GM23338 (cell line): ENCODE data around the gene POC1B. TPM values are rescaled to one million over a fixed set of nuclear protein-coding genes. Genes with fewer than 3 reads are reported as not detected.

Experiments used
- ATAC-seq: fragments of 200-7000 bp; cut with Tn5 transposase; 3 replicates; pipeline ENCODE4 v1.9.1; 2020
- DNase-seq: peaks from one replicate; pipeline ENCODE4 v3.0.0-alpha.2; 2015; ENCODE audit warnings: low spot score
- H2AFZ ChIP-seq: fragments of 200-600 bp; sonication (generic); 2 replicates; pipeline ENCODE4 v1.8.0; 2016; ENCODE audit warnings: antibody characterized with exemption, mild to moderate bottlenecking, moderate library complexity
- H3F3A ChIP-seq: fragments of 200-600 bp; sonication (generic); replicated peaks from 2 replicates; pipeline ENCODE4 v1.8.0; 2017; ENCODE audit warnings: antibody characterized with exemption, mixed run types, low read depth
- H3K27ac ChIP-seq: fragments of 200-600 bp; sonication (generic); 2 replicates; pipeline ENCODE4 v1.6.1; 2016; ENCODE audit warnings: low read depth
- H3K27me3 ChIP-seq: fragments of 200-600 bp; sonication (generic); 2 replicates; pipeline ENCODE4 v1.8.0; 2016; ENCODE audit warnings: mild to moderate bottlenecking, mixed run types, moderate library complexity; ENCODE audit not compliant: insufficient read depth
- H3K36me3 ChIP-seq: fragments of 200-600 bp; sonication (generic); 2 replicates; pipeline ENCODE4 v1.8.0; 2016; ENCODE audit warnings: mild to moderate bottlenecking; ENCODE audit not compliant: insufficient read depth
- H3K4me1 ChIP-seq: fragments of 200-600 bp; sonication (generic); 2 replicates; pipeline ENCODE4 v1.8.0; 2016; ENCODE audit warnings: mild to moderate bottlenecking, moderate library complexity; ENCODE audit not compliant: insufficient read depth
- H3K4me2 ChIP-seq: fragments of 200-600 bp; sonication (generic); 2 replicates; pipeline ENCODE4 v1.7.1; 2017; ENCODE audit warnings: mixed run types
- H3K4me3 ChIP-seq: fragments of 200-600 bp; sonication (generic); 2 replicates; pipeline ENCODE4 v1.6.1; 2016; ENCODE audit warnings: mixed run types
- H3K79me2 ChIP-seq: fragments of 200-600 bp; sonication (generic); replicated peaks from 2 replicates; pipeline ENCODE4 v1.8.0; 2017; ENCODE audit warnings: mild to moderate bottlenecking; ENCODE audit not compliant: insufficient read depth
- H3K9me2 ChIP-seq: fragments of 200-600 bp; sonication (generic); 2 replicates; pipeline ENCODE4 v1.8.0; 2017; ENCODE audit not compliant: insufficient read depth
- H4K20me1 ChIP-seq: fragments of 200-600 bp; sonication (generic); replicated peaks from 2 replicates; pipeline ENCODE4 v1.8.0; 2017; ENCODE audit warnings: mild to moderate bottlenecking; ENCODE audit not compliant: insufficient read depth
- H3K27ac Mint-ChIP-seq: 2 replicates; pipeline ENCODE4 v1.8.0; 2020; ENCODE audit warnings: inconsistent platforms, mild to moderate bottlenecking, moderate library complexity, mixed read lengths
- H3K27me3 Mint-ChIP-seq: 3 replicates; pipeline ENCODE4 v1.8.0; 2022; ENCODE audit warnings: low read depth, mild to moderate bottlenecking, moderate library complexity, mixed read lengths, inconsistent platforms; ENCODE audit not compliant: insufficient read depth, poor library complexity
- H3K36me3 Mint-ChIP-seq: 3 replicates; pipeline ENCODE4 v1.8.0; 2021; ENCODE audit warnings: low read depth, mild to moderate bottlenecking, inconsistent platforms, moderate library complexity, mixed read lengths
- H3K4me1 Mint-ChIP-seq: 3 replicates; pipeline ENCODE4 v1.8.0; 2020; ENCODE audit warnings: mild to moderate bottlenecking, inconsistent platforms, mixed read lengths
- H3K4me3 Mint-ChIP-seq: 3 replicates; pipeline ENCODE4 v1.8.0; 2021; ENCODE audit warnings: moderate library complexity, mild to moderate bottlenecking, inconsistent platforms, mixed read lengths
- H3K9me3 Mint-ChIP-seq: 3 replicates; pipeline ENCODE4 v1.8.0; 2020; ENCODE audit warnings: moderate library complexity, mild to moderate bottlenecking, inconsistent platforms, mixed read lengths
- CREB1 ChIP-seq: fragments of 250-450 bp; sonication (Bioruptor Pico); IDR thresholded peaks from 2 replicates; pipeline ENCODE4 v1.5.0; 2020; ENCODE audit warnings: low read depth, mild to moderate bottlenecking, moderate library complexity
- CTCF ChIP-seq, 2 experiments: fragments of 200-600 bp in 1 of 2; sonication (generic) in 1 of 2; conservative IDR thresholded peaks; 2 replicates each; pipeline versions ENCODE4 v1.5.1 to v1.6.1; 2016 to 2017; ENCODE audit warnings: antibody characterized with exemption in 2 of 2, low read depth in 2 of 2, mild to moderate bottlenecking in 2 of 2, moderate library complexity in 1 of 2
- ETS1 ChIP-seq: IDR thresholded peaks from 2 replicates; pipeline ENCODE4 v1.6.1; 2016; ENCODE audit warnings: antibody characterized with exemption
- EZH2 ChIP-seq: fragments of 200-600 bp; sonication (generic); IDR thresholded peaks from one replicate; pipeline ENCODE4 v1.8.0; 2017; ENCODE audit warnings: antibody characterized with exemption, mild to moderate bottlenecking, low read depth; ENCODE audit not compliant: unreplicated experiment
- EZH2phosphoT487 ChIP-seq: fragments of 200-600 bp; sonication (generic); IDR thresholded peaks from one replicate; pipeline ENCODE4 v1.8.1; 2018; ENCODE audit warnings: antibody characterized with exemption; ENCODE audit not compliant: unreplicated experiment
- JUNB ChIP-seq: IDR thresholded peaks from one replicate; pipeline ENCODE4 v1.6.1; 2016; ENCODE audit warnings: antibody characterized with exemption; ENCODE audit not compliant: unreplicated experiment
- NANOG ChIP-seq: IDR thresholded peaks from 2 replicates; pipeline ENCODE4 v1.6.1; 2016; ENCODE audit warnings: antibody characterized with exemption, borderline replicate concordance
- POLR2AphosphoS5 ChIP-seq: IDR thresholded peaks from 2 replicates; pipeline ENCODE4 v1.6.1; 2016; ENCODE audit warnings: antibody characterized with exemption, low read depth
- STAT1 ChIP-seq: IDR thresholded peaks from one replicate; pipeline ENCODE4 v1.6.1; 2016; ENCODE audit warnings: antibody characterized with exemption; ENCODE audit not compliant: unreplicated experiment
- ZNF114 ChIP-seq: fragments of 250-450 bp; sonication (Bioruptor Pico); IDR thresholded peaks from 2 replicates; pipeline ENCODE4 v1.5.0; 2020; ENCODE audit warnings: mild to moderate bottlenecking, moderate library complexity
- ZNF331 ChIP-seq: fragments of 250-450 bp; sonication (Bioruptor Pico); IDR thresholded peaks from 2 replicates; pipeline ENCODE4 v1.5.0; 2020; ENCODE audit warnings: low read depth, mild to moderate bottlenecking, moderate library complexity
- polyA plus RNA-seq: library from polyadenylated mRNA; unstranded; fragments of >200 nt; fragmentation: Nextera tagmentation; extraction: Ambion mirVana; gene quantifications from 2 replicates; pipeline ENCODE4 v1.2.1, GENCODE V29; 2016
- total RNA-seq: library from RNA; depleted of rRNA; stranded (reverse); fragments of >200 nt; shearing (Covaris generic); gene quantifications from 2 replicates; pipeline ENCODE4 v1.2.3, GENCODE V29; 2014
- TF ChIP-seq, protein P1 (sequence below): IDR thresholded peaks from one replicate; pipeline ENCODE4 v1.6.1; 2018; ENCODE audit warnings: antibody characterized with exemption; ENCODE audit not compliant: unreplicated experiment
- TF ChIP-seq, protein P2 (sequence below): fragments of 250-450 bp; sonication (Bioruptor Pico); IDR thresholded peaks from 2 replicates; pipeline ENCODE4 v1.5.0; 2020; ENCODE audit warnings: mild to moderate bottlenecking, moderate library complexity

Gene POC1B
- total and polyA plus RNA-seq, 2 experiments from 2014 or later: 11.8 to 17.5 TPM

DNA sequence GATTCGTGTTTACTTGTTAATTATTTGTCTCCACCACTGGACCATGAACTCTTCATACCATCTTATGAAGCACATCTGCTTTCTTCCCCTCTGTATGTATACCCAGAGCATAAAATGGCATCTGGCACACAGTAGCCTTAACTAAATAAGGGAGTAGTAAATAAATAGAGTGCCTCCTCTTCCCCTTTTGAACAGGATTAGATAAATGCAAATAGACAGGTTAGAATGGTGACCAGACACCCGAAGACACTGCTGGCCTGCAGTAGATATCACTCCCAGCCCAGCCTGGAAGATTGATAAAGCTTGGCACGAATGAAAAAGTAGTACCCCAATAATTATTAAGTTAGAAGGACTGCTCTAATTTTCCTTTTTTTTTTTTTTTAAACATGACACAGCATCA is 8.1 kb downstream of the POC1B start:
- no peaks in the 10 kb centered on the region for H3K27me3 Mint-ChIP-seq
- H3K27ac ChIP-seq: no peak overlapping the region
- peaks cover 17% of the 10 kb centered on the region for H3K79me2 ChIP-seq
- no peaks in the 10 kb centered on the region for H4K20me1 ChIP-seq
- no peak overlapping the region for H3K4me2 ChIP-seq
- DNase-seq: no peak
- no peak overlapping the region for H3K27ac Mint-ChIP-seq
- no peaks in the 10 kb centered on the region for H3K9me3 Mint-ChIP-seq
- no peak for ATAC-seq
- H3K36me3 Mint-ChIP-seq: peaks cover 2% of the 10 kb centered on the region; the same call in 2 of the 3 replicates
- peaks cover 20% of the 10 kb centered on the region for H3K9me2 ChIP-seq
- H3K27me3 ChIP-seq: no peaks in the 10 kb centered on the region
- peaks cover 6% of the 10 kb centered on the region for H3K4me1 Mint-ChIP-seq
- H3K4me3 ChIP-seq: no peak overlapping the region
- H3K36me3 ChIP-seq: no peaks in the 10 kb centered on the region
- no peak overlapping the region for H3K4me3 Mint-ChIP-seq
- peaks cover 17% of the 10 kb centered on the region for H3K4me1 ChIP-seq
- TF ChIP-seq POLR2AphosphoS5 (no peak), ETS1 (no peak), ZNF331 (CRISPR knock-in tag) (no peak), EZH2 (no peak), CTCF (conservative IDR thresholded peaks at IDR 0.05; ENCODE audit: low read depth in 2 of 2) (no peak), ZNF114 (CRISPR knock-in tag) (no peak), CREB1 (CRISPR knock-in tag) (no peak), NANOG (no peak), JUNB (no peak), EZH2phosphoT487 (no peak), STAT1 (no peak)
- TF ChIP-seq, protein P1, sequence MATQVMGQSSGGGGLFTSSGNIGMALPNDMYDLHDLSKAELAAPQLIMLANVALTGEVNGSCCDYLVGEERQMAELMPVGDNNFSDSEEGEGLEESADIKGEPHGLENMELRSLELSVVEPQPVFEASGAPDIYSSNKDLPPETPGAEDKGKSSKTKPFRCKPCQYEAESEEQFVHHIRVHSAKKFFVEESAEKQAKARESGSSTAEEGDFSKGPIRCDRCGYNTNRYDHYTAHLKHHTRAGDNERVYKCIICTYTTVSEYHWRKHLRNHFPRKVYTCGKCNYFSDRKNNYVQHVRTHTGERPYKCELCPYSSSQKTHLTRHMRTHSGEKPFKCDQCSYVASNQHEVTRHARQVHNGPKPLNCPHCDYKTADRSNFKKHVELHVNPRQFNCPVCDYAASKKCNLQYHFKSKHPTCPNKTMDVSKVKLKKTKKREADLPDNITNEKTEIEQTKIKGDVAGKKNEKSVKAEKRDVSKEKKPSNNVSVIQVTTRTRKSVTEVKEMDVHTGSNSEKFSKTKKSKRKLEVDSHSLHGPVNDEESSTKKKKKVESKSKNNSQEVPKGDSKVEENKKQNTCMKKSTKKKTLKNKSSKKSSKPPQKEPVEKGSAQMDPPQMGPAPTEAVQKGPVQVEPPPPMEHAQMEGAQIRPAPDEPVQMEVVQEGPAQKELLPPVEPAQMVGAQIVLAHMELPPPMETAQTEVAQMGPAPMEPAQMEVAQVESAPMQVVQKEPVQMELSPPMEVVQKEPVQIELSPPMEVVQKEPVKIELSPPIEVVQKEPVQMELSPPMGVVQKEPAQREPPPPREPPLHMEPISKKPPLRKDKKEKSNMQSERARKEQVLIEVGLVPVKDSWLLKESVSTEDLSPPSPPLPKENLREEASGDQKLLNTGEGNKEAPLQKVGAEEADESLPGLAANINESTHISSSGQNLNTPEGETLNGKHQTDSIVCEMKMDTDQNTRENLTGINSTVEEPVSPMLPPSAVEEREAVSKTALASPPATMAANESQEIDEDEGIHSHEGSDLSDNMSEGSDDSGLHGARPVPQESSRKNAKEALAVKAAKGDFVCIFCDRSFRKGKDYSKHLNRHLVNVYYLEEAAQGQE: no peak
- TF ChIP-seq, protein P2, sequence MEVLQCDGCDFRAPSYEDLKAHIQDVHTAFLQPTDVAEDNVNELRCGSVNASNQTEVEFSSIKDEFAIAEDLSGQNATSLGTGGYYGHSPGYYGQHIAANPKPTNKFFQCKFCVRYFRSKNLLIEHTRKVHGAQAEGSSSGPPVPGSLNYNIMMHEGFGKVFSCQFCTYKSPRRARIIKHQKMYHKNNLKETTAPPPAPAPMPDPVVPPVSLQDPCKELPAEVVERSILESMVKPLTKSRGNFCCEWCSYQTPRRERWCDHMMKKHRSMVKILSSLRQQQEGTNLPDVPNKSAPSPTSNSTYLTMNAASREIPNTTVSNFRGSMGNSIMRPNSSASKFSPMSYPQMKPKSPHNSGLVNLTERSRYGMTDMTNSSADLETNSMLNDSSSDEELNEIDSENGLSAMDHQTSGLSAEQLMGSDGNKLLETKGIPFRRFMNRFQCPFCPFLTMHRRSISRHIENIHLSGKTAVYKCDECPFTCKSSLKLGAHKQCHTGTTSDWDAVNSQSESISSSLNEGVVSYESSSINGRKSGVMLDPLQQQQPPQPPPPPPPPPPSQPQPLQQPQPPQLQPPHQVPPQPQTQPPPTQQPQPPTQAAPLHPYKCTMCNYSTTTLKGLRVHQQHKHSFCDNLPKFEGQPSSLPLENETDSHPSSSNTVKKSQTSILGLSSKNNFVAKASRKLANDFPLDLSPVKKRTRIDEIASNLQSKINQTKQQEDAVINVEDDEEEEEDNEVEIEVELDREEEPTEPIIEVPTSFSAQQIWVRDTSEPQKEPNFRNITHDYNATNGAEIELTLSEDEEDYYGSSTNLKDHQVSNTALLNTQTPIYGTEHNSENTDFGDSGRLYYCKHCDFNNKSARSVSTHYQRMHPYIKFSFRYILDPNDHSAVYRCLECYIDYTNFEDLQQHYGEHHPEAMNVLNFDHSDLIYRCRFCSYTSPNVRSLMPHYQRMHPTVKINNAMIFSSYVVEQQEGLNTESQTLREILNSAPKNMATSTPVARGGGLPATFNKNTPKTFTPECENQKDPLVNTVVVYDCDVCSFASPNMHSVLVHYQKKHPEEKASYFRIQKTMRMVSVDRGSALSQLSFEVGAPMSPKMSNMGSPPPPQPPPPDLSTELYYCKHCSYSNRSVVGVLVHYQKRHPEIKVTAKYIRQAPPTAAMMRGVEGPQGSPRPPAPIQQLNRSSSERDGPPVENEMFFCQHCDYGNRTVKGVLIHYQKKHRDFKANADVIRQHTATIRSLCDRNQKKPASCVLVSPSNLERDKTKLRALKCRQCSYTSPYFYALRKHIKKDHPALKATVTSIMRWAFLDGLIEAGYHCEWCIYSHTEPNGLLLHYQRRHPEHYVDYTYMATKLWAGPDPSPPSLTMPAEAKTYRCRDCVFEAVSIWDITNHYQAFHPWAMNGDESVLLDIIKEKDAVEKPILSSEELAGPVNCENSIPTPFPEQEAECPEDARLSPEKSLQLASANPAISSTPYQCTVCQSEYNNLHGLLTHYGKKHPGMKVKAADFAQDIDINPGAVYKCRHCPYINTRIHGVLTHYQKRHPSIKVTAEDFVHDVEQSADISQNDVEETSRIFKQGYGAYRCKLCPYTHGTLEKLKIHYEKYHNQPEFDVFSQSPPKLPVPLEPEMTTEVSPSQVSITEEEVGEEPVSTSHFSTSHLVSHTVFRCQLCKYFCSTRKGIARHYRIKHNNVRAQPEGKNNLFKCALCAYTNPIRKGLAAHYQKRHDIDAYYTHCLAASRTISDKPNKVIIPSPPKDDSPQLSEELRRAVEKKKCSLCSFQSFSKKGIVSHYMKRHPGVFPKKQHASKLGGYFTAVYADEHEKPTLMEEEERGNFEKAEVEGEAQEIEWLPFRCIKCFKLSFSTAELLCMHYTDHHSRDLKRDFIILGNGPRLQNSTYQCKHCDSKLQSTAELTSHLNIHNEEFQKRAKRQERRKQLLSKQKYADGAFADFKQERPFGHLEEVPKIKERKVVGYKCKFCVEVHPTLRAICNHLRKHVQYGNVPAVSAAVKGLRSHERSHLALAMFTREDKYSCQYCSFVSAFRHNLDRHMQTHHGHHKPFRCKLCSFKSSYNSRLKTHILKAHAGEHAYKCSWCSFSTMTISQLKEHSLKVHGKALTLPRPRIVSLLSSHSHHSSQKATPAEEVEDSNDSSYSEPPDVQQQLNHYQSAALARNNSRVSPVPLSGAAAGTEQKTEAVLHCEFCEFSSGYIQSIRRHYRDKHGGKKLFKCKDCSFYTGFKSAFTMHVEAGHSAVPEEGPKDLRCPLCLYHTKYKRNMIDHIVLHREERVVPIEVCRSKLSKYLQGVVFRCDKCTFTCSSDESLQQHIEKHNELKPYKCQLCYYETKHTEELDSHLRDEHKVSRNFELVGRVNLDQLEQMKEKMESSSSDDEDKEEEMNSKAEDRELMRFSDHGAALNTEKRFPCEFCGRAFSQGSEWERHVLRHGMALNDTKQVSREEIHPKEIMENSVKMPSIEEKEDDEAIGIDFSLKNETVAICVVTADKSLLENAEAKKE (CRISPR knock-in tag): no peak
- no peak overlapping the region for H2AFZ ChIP-seq
- H3F3A ChIP-seq: no peaks in the 10 kb centered on the region
